Ascending aorta (tissue), 2 donors: ENCODE results near the gene PDSS1. TPM values are rescaled to one million over a fixed set of nuclear protein-coding genes. Genes with fewer than 3 reads are reported as not detected.

Experiments
- DNase-seq, 2 donors: peaks; one replicate each; pipeline ENCODE4 v3.0.0-alpha.2; 2019; ENCODE audit warnings: low spot score in 2 of 2
- H3K27ac ChIP-seq, 2 donors: fragments of 200-600 bp; sonication (generic); one replicate each; pipeline ENCODE4 v1.5.1; 2016 to 2017; ENCODE audit warnings: mild to moderate bottlenecking in 1 of 2
- H3K27me3 ChIP-seq: fragments of 200-600 bp; sonication (generic); one replicate; pipeline ENCODE4 v1.5.1; 2017
- H3K36me3 ChIP-seq, 2 donors: fragments of 200-600 bp; sonication (generic); one replicate each; pipeline ENCODE4 v1.5.1; 2016
- H3K4me1 ChIP-seq, 2 donors: fragments of 200-600 bp; sonication (generic); one replicate each; pipeline ENCODE4 v1.5.1; 2016 to 2017; ENCODE audit warnings: mild to moderate bottlenecking in 1 of 2
- H3K4me3 ChIP-seq, 2 donors: fragments of 200-600 bp; sonication (generic); one replicate each; pipeline ENCODE4 v1.5.1; 2016 to 2017; ENCODE audit warnings: mild to moderate bottlenecking in 1 of 2
- H3K9me3 ChIP-seq, 2 donors: fragments of 200-600 bp; sonication (generic); one replicate each; pipeline ENCODE4 v1.5.1; 2016
- intact Hi-C: fragments of 100-400 bp; cut with DNase I; formaldehyde crosslinking; loops from one replicate; pipeline ENCODE4 v1.15.1; 2023
- total RNA-seq: library from RNA; depleted of rRNA; stranded (reverse); fragments of >200 nt; gene quantifications from one replicate; pipeline ENCODE4 v1.1.0, GENCODE V29; 2016
- TF ChIP-seq, protein P1 (sequence below), 3 experiments: fragments of 200-600 bp in 2 of 3; fragments of 450-650 bp in 1 of 3; sonication (generic) in 2 of 3; IDR thresholded peaks; one replicate each; pipeline ENCODE4 v1.5.1; 2016 to 2019; ENCODE audit warnings: antibody characterized with exemption in 3 of 3, mild to moderate bottlenecking in 1 of 3, moderate library complexity in 1 of 3

PDSS1 gene
- total RNA-seq, 1 donor from 2014 or later = not detected

DNA sequence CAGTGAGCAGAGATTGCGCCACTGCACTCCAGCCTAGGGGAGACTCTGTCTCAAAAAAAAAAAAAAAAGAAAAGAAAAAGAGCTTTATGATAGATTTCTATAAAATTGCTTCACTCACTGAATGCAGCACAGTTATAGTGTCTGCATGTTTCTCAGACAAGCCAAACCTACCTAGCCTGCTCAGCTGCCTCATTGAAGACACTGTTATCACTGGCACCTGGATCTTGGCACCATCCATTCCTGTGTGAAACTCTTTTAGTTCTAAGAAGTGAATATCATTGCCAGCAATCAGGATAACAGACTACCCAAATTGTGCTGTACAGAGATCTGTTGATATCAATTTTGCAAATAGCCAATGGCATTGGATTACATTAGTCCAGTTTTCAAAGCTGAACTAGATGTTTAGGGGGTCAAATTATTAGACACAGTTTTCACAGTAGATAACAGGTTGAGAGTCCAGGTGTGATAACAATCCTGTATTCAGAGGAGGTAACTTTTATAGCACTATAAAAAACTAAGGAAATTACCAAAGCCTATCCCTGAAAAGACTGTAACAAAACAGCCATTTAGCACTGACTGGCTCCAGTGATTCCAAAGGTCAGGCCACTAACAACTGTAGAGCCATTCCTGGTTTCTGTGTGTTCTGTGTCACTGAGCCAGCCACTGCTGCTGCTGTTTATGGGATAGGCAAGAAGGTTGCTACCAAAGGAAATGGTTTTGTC lies 17.1 kb downstream of the PDSS1 start:
- H3K4me1 ChIP-seq = no peaks in the 10 kb centered on the region
- H3K9me3 ChIP-seq = no peaks in the 10 kb centered on the region
- no peaks in the 10 kb centered on the region for H3K27me3 ChIP-seq
- H3K27ac ChIP-seq = no peak overlapping the region
- intact Hi-C loops = no loop called here
- peaks cover 0 to 15% of the 10 kb centered on the region in 2 donors for H3K36me3 ChIP-seq
- no peak overlapping the region for H3K4me3 ChIP-seq
- TF ChIP-seq, protein P1, sequence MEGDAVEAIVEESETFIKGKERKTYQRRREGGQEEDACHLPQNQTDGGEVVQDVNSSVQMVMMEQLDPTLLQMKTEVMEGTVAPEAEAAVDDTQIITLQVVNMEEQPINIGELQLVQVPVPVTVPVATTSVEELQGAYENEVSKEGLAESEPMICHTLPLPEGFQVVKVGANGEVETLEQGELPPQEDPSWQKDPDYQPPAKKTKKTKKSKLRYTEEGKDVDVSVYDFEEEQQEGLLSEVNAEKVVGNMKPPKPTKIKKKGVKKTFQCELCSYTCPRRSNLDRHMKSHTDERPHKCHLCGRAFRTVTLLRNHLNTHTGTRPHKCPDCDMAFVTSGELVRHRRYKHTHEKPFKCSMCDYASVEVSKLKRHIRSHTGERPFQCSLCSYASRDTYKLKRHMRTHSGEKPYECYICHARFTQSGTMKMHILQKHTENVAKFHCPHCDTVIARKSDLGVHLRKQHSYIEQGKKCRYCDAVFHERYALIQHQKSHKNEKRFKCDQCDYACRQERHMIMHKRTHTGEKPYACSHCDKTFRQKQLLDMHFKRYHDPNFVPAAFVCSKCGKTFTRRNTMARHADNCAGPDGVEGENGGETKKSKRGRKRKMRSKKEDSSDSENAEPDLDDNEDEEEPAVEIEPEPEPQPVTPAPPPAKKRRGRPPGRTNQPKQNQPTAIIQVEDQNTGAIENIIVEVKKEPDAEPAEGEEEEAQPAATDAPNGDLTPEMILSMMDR (IDR thresholded peaks at IDR 0.05) = no peak
- no peak for DNase-seq

DNA sequence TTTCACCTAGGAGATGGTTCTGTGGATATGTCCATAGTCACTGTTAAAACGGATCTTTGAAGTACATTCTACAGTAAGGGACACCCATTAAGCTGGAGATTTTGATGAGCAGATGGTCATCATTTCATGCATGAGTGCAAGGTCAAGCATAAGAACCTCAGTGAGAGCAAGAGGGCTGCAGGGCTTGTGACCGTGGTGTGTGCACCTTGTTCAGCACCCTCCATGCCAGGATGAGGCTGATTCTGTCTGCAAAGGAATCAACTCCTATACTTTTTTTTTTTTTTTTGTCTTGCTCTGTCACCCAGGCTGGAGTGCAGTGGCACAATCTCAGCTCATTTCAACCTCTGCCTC lies 17.6 kb downstream of the PDSS1 start:
- H3K4me1 ChIP-seq = no peaks in the 10 kb centered on the region
- TF ChIP-seq, protein P1 (IDR thresholded peaks at IDR 0.05) = no peak
- intact Hi-C loops = no loop called here
- no peak overlapping the region for H3K4me3 ChIP-seq
- H3K27me3 ChIP-seq = no peaks in the 10 kb centered on the region
- DNase-seq = no peak
- H3K9me3 ChIP-seq = no peaks in the 10 kb centered on the region
- H3K36me3 ChIP-seq = peaks cover 0 to 15% of the 10 kb centered on the region in 2 donors
- no peak overlapping the region for H3K27ac ChIP-seq

DNA sequence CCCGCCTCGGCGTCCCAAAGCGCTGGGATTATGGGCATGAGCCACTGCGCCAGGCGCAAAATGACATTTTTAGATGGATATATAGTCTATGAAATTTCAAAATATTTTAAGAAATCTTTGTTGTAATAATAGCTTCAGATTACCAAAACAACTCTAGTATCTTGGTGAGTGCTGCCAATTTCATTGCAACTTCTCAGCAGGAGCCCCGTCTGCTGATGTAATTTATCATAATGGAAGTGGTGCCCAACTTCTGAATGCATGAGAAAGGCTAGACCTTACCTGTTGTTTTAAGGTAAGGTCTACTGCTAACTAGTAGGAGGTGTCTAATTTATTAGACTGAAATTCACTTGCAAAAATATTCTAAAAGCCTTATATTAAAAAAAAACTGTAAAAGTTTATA lies 20.0 kb downstream of the PDSS1 start:
- TF ChIP-seq, protein P1 (IDR thresholded peaks at IDR 0.05) = no peak
- H3K27me3 ChIP-seq = no peaks in the 10 kb centered on the region
- no peaks in the 10 kb centered on the region for H3K4me1 ChIP-seq
- H3K36me3 ChIP-seq = peaks cover 0 to 9% of the 10 kb centered on the region in 2 donors
- DNase-seq = no peak
- intact Hi-C loops = no loop called here
- H3K9me3 ChIP-seq = no peaks in the 10 kb centered on the region
- no peak overlapping the region for H3K27ac ChIP-seq
- H3K4me3 ChIP-seq = no peak overlapping the region

DNA sequence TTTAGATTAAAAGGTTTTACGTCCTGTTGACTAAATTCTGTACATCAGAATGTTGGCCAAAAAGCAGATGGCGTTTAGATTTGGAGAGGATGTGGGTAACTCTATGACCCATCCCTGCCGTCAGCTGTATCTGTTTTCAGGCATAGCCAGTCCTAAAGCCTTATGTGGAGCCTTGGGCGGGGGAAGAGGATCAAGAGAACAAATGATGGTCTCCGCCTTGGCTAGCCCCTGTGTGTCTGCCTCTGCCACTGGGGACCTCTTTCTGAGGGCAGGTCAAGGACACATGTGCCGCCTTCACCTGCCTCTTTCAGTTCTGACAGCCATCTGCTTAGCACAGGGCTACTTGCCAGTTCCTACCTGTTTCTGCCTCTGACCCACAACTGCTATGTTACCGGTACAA lies 24.1 kb downstream of the PDSS1 start:
- H3K9me3 ChIP-seq = no peaks in the 10 kb centered on the region
- no peak for DNase-seq
- TF ChIP-seq, protein P1 (IDR thresholded peaks at IDR 0.05) = no peak
- H3K4me3 ChIP-seq = no peak overlapping the region
- peaks cover 0 to 7% of the 10 kb centered on the region in 2 donors for H3K36me3 ChIP-seq
- no peaks in the 10 kb centered on the region for H3K4me1 ChIP-seq
- intact Hi-C loops = no loop called here
- no peak overlapping the region for H3K27ac ChIP-seq
- H3K27me3 ChIP-seq = no peaks in the 10 kb centered on the region

DNA sequence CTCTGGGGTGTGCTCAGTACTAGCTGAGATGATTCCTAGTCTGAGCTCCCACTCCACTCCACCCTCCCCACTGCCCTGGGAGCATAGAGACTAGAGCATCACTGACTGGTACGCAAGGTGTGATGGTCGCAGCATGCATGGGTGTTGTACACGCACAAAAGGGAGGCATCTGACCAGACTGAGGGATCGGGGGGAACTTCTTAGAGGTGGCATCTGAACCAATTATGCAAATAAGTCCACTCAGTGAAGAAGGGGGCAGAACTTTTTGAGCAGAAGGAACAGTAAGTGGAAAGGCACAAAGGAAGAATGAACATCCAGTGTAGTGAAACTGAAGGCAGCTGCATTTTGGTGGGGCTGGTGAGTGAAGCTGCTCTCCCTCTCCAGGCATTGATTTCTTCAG lies 25.5 kb downstream of the PDSS1 start:
- intact Hi-C loops = no loop called here
- Histone ChIP-seq H3K27ac (no peak overlapping the region), H3K4me3 (no peak overlapping the region), H3K27me3 (no peaks in the 10 kb centered on the region), H3K36me3 (peaks cover 0 to 7% of the 10 kb centered on the region in 2 donors), H3K9me3 (no peaks in the 10 kb centered on the region), H3K4me1 (no peaks in the 10 kb centered on the region)
- no peak for DNase-seq
- TF ChIP-seq, protein P1 (IDR thresholded peaks at IDR 0.05) = no peak
